ENCODE data around the gene SYT15.

DNA sequence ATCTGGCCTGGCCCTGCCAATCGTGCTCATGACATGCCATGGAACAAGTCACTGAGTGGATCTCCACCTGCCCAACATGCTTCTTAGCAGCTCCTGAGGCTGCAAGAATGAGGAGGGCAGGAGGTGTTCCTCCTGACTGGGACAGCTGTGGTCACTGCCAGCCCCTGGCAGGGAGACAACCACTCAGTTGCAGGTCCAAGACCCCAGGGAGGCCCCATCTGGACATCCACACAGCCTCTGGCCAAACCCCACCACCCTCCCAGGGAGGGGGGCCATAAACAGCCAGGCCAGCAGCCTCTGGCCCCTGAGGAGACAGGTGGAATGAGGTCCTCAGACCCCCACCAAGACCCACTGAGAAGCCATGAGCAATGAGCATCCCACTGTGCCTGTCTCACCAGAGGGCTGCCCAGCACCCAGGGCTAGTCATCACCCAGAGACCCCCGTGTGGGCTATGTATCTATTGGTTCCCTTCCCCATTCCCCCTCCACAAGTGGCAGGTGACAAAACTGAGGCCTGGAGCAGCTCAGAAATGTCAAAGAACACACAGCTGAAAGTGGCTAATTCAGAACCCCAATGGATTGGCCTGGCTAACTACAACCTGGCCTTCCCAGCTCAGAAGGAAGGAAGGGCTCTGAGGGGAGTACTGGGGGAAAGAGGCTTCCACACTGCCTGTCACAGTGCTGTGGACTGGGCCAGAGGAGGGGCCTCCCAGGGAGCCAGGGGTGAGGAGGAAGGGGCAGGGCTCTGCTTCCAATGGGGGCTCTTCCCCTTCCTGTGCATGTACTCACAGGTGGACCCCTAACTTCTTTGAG, 25.5 kb upstream of the SYT15 start:
- TF ChIP-seq POLR2AphosphoS5 (IDR thresholded peaks at IDR 0.05; ENCODE audit: low read depth, low read length) (no peak), POLR2A (IDR thresholded peaks at IDR 0.05; ENCODE audit: low read depth, low read length) (no peak), TAF1 (IDR thresholded peaks at IDR 0.05; ENCODE audit: low read depth, low read length) (no peak)

Measured in GM12891 (cell line).